HFF-Myc (cell line): ENCODE results near the gene RIN1.
"Not testable (repeated sequence)": the region's sequence is repeated elsewhere in the genome, so short reads cannot be mapped to it uniquely, and the experiment has no call there.

Experiments used
- DNase-seq: peaks from one replicate; pipeline ENCODE4 v3.0.0-alpha.2; 2011; ENCODE audit warnings: low read depth; ENCODE audit errors: extremely low read depth
- H3K4me3 ChIP-seq: replicated peaks from 2 replicates; pipeline ENCODE4 v1.5.1; 2011; ENCODE audit warnings: low read depth, mild to moderate bottlenecking, control low read depth, low read length
- CTCF ChIP-seq: IDR thresholded peaks from 2 replicates; pipeline ENCODE4 v1.5.1; 2012; ENCODE audit warnings: mild to moderate bottlenecking, low read depth, low read length, control low read depth; ENCODE audit errors: missing control alignments

Gene RIN1

GRCh38 chr11:66314561-66315497, 21.4 kb downstream of the RIN1 start:
- H3K4me3 ChIP-seq = peak overlapping the region; percentile 58
- no peak for TF ChIP-seq CTCF
- no peak for DNase-seq

GRCh38 chr11:66314186-66314501, 22.1 kb downstream of the RIN1 start:
- peak overlapping the region; percentile 58 for H3K4me3 ChIP-seq
- no peak for DNase-seq
- no peak for TF ChIP-seq CTCF

GRCh38 chr11:66313321-66314185, 22.7 kb downstream of the RIN1 start:
- no peak for DNase-seq
- peak; percentile 33 for TF ChIP-seq CTCF
- peak overlapping the region; percentile 58 for H3K4me3 ChIP-seq

GRCh38 chr11:66312549-66313320, 23.5 kb downstream of the RIN1 start:
- peak; percentile 95 for DNase-seq
- peak overlapping the region; percentile 58 for H3K4me3 ChIP-seq
- no peak for TF ChIP-seq CTCF

- DNase-seq = no peak
- TF ChIP-seq CTCF = no peak
- H3K4me3 ChIP-seq = peak overlapping the region; percentile 47
Measured at GRCh38 chr11:66311965-66312548, 24.2 kb downstream of the RIN1 start.

- peak overlapping the region; percentile 47 for H3K4me3 ChIP-seq
- no peak for DNase-seq
- peak; percentile 93 for TF ChIP-seq CTCF
Measured at GRCh38 chr11:66311470-66311964, 24.7 kb downstream of the RIN1 start.

GRCh38 chr11:66310803-66311440, 25.3 kb downstream of the RIN1 start:
- not testable (repeated sequence) for DNase-seq

More at GRCh38 chr11:66310803-66311440, 25.3 kb downstream of the RIN1 start:
- not testable (repeated sequence) for H3K4me3 ChIP-seq
